ENCODE results near the gene PARD3B. TPM values are rescaled to one million over a fixed set of nuclear protein-coding genes. Genes with fewer than 3 reads are reported as not detected.

Gene PARD3B
- total RNA-seq, 1 experiment from 2014 or later = 2.0 TPM

GRCh38 chr2:205232086-205232485 lies 686.8 kb downstream of the PARD3B start:
- DNase-seq (ENCODE audit: low read depth, low spot score) (no peak), ATAC-seq (no peak)
- no peak overlapping the region for H3K9ac ChIP-seq (ENCODE audit: low read length)
- H3K9me2 ChIP-seq (ENCODE audit: insufficient read depth) = no peaks in the 10 kb centered on the region
- no peaks in the 10 kb centered on the region for H3K79me2 ChIP-seq (ENCODE audit: insufficient read depth, low read length)
- no peak overlapping the region for H3K27ac ChIP-seq (ENCODE audit: low read depth, low read length)
- intact Hi-C loops (cut with micrococcal nuclease) = no loop called here
- no peak overlapping the region for H3K4me2 ChIP-seq (ENCODE audit: low read length)
- H3K9me3 ChIP-seq (ENCODE audit: control insufficient read depth in 1 of 2, insufficient read depth in 1 of 2, low read depth in 1 of 2, low read length in 2 of 2) = no peaks in the 10 kb centered on the region
- no peaks in the 10 kb centered on the region for H3K4me1 ChIP-seq (ENCODE audit: control insufficient read depth in 1 of 2, insufficient read depth in 2 of 2, low read length in 2 of 2)
- BruUV-seq (replicated peaks) = no TSS peak
- no peak for TF ChIP-seq TCF7L2 (IDR thresholded peaks at IDR 0.05; ENCODE audit: borderline replicate concordance, extremely low read depth, insufficient read depth, insufficient read length)
- TF ChIP-seq, protein P1, sequence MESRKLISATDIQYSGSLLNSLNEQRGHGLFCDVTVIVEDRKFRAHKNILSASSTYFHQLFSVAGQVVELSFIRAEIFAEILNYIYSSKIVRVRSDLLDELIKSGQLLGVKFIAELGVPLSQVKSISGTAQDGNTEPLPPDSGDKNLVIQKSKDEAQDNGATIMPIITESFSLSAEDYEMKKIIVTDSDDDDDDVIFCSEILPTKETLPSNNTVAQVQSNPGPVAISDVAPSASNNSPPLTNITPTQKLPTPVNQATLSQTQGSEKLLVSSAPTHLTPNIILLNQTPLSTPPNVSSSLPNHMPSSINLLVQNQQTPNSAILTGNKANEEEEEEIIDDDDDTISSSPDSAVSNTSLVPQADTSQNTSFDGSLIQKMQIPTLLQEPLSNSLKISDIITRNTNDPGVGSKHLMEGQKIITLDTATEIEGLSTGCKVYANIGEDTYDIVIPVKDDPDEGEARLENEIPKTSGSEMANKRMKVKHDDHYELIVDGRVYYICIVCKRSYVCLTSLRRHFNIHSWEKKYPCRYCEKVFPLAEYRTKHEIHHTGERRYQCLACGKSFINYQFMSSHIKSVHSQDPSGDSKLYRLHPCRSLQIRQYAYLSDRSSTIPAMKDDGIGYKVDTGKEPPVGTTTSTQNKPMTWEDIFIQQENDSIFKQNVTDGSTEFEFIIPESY (IDR thresholded peaks at IDR 0.05; ENCODE audit: extremely low read depth, insufficient replicate concordance, low read length) = no peak
- no peak for TF ChIP-seq YY1 (IDR thresholded peaks at IDR 0.05; ENCODE audit: extremely low read depth, insufficient replicate concordance, low read depth, low read length)
- no peak for TF ChIP-seq ELF1 (IDR thresholded peaks at IDR 0.05; ENCODE audit: borderline replicate concordance, low read depth)
- no peak for TF ChIP-seq CEBPB (IDR thresholded peaks at IDR 0.05; ENCODE audit: low read depth)
- TF ChIP-seq SRF (IDR thresholded peaks at IDR 0.05; ENCODE audit: low read depth) = no peak
- TF ChIP-seq SIN3A (IDR thresholded peaks at IDR 0.05; ENCODE audit: low read depth) = no peak
- TF ChIP-seq EZH2phosphoT487 (IDR thresholded peaks at IDR 0.05; ENCODE audit: borderline replicate concordance) = no peak
- no peak for TF ChIP-seq SP1 (IDR thresholded peaks at IDR 0.05; ENCODE audit: low read depth)
- no peak for TF ChIP-seq EGR1 (IDR thresholded peaks at IDR 0.05; ENCODE audit: low read depth)
- TF ChIP-seq CTCF (IDR thresholded peaks at IDR 0.05 in 2 of 3, conservative IDR thresholded peaks at IDR 0.05 in 1 of 3; ENCODE audit: borderline replicate concordance in 1 of 3, insufficient read depth in 1 of 3, low read depth in 2 of 3, low read length in 2 of 3) = no peak
- TF ChIP-seq ZNF274 (IDR thresholded peaks at IDR 0.05; ENCODE audit: low read depth, low read length) = no peak
- no peak for TF ChIP-seq FOSL1 (IDR thresholded peaks at IDR 0.05; ENCODE audit: low read depth)
- no peak for TF ChIP-seq POLR2AphosphoS5 (IDR thresholded peaks at IDR 0.05; ENCODE audit: low read depth, low read length)
- TF ChIP-seq ZFX (IDR thresholded peaks at IDR 0.05) = no peak
- TF ChIP-seq REST (IDR thresholded peaks at IDR 0.05; ENCODE audit: low read depth) = no peak
- TF ChIP-seq, protein P2, sequence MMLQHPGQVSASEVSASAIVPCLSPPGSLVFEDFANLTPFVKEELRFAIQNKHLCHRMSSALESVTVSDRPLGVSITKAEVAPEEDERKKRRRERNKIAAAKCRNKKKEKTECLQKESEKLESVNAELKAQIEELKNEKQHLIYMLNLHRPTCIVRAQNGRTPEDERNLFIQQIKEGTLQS (IDR thresholded peaks at IDR 0.05) = no peak
- no peak overlapping the region for H2AFZ ChIP-seq (ENCODE audit: low read depth, low read length, poor library complexity, severe bottlenecking)
- H4K20me1 ChIP-seq (ENCODE audit: insufficient read depth) = no peaks in the 10 kb centered on the region
- CTCF ChIA-PET = no interaction called here
- RAD21 ChIA-PET (ENCODE audit: low non-redundant PET in 1 of 2, low total read pairs in 2 of 2, uncharacterized antibody in 2 of 2, unreplicated experiment in 2 of 2) = no interaction called here
- no peaks in the 10 kb centered on the region for H3K36me3 ChIP-seq (ENCODE audit: control insufficient read depth in 1 of 2, insufficient read depth in 2 of 2, low read length in 2 of 2)
- no peak overlapping the region for H3K4me3 ChIP-seq (replicated peaks in 1 of 2; ENCODE audit: low read depth in 1 of 2, low read length in 2 of 2)
- H3K27me3 ChIP-seq (ENCODE audit: insufficient read depth, low read length) = no peaks in the 10 kb centered on the region
- POLR2A ChIA-PET = no interaction called here
